NB4 (cell line): Measurements from ENCODE around the gene ORMDL3.

Experiments
- CTCF ChIP-seq: IDR thresholded peaks from one replicate; pipeline ENCODE4 v1.5.1; 2012; ENCODE audit warnings: low read depth, low read length
- MAX ChIP-seq: IDR thresholded peaks from 2 replicates; pipeline ENCODE4 v1.6.1; 2011; ENCODE audit warnings: low read depth, low read length
- POLR2A ChIP-seq: IDR thresholded peaks from 2 replicates; pipeline ENCODE4 v1.6.1; 2011; ENCODE audit warnings: mild to moderate bottlenecking; ENCODE audit not compliant: insufficient read length; ENCODE audit errors: extremely low read depth

DNA sequence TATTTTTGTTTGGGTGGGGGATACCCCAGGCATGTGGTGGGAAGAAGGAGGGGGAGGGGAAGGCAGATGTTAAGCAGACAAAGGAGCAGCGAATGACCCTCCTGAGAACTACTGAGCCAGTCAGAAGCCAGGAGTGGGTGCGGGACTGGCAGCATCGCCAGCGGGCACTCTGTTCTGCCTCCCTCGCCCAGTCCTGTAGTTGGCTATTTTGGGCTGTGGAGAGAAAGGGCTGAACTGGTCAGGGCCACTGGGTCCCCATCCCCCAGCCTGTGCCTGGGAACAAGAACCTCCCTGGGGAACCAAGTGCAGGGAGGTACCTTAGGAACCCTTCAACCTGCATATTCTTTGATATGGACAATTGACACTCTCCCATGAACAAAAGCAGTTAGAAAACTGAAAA, 6.5 kb upstream of the ORMDL3 start:
- TF ChIP-seq POLR2A = no peak
- no peak for TF ChIP-seq CTCF
- no peak for TF ChIP-seq MAX
